Astrocyte (in vitro differentiated cells and primary cell): ENCODE data around the gene TRABD2A. TPM values are rescaled to one million over a fixed set of nuclear protein-coding genes. Genes with fewer than 3 reads are reported as not detected.

Source experiments
- DNase-seq: peaks from one replicate; pipeline ENCODE4 v3.0.0-alpha.2; 2010; ENCODE audit warnings: low read depth
- FAIRE-seq: peaks from 2 replicates; lab custom pipeline; 2011; peaks lifted over from hg19 to GRCh38; lab: Jason Lieb, UNC
- H2AFZ ChIP-seq: 2 replicates; pipeline ENCODE4 v1.6.0; 2012; ENCODE audit warnings: low read depth, low read length, inconsistent platforms
- H3K27ac ChIP-seq: 2 replicates; pipeline ENCODE4 v1.5.1; 2011; ENCODE audit warnings: low read depth, low read length, inconsistent platforms
- H3K27me3 ChIP-seq: 2 replicates; pipeline ENCODE4 v1.6.0; 2011; ENCODE audit warnings: low read length, inconsistent platforms; ENCODE audit not compliant: insufficient read depth
- H3K36me3 ChIP-seq: 2 replicates; pipeline ENCODE4 v1.5.1; 2011; ENCODE audit warnings: low read length, inconsistent platforms; ENCODE audit not compliant: insufficient read depth
- H3K4me1 ChIP-seq: 2 replicates; pipeline ENCODE4 v1.5.1; 2011; ENCODE audit warnings: low read length, inconsistent platforms; ENCODE audit not compliant: insufficient read depth
- H3K4me2 ChIP-seq: 2 replicates; pipeline ENCODE4 v1.6.0; 2012; ENCODE audit warnings: low read length, inconsistent platforms
- H3K4me3 ChIP-seq: 2 replicates; pipeline ENCODE4 v1.5.1; 2011; ENCODE audit warnings: low read depth, mild to moderate bottlenecking, low read length, inconsistent platforms; ENCODE audit not compliant: insufficient read depth
- H3K79me2 ChIP-seq: 2 replicates; pipeline ENCODE4 v1.6.0; 2012; ENCODE audit warnings: mild to moderate bottlenecking, low read length, inconsistent platforms; ENCODE audit not compliant: insufficient read depth
- H3K9ac ChIP-seq: 2 replicates; pipeline ENCODE4 v1.6.0; 2012; ENCODE audit warnings: mild to moderate bottlenecking, low read length, inconsistent platforms
- H3K9me3 ChIP-seq: 2 replicates; pipeline ENCODE4 v1.5.1; 2012; ENCODE audit warnings: low read depth, mild to moderate bottlenecking, low read length, inconsistent platforms; ENCODE audit not compliant: insufficient read depth
- H4K20me1 ChIP-seq: 2 replicates; pipeline ENCODE4 v1.6.0; 2012; ENCODE audit warnings: low read length, inconsistent platforms; ENCODE audit not compliant: insufficient read depth
- H3K27ac Mint-ChIP-seq: one replicate; pipeline ENCODE4 v1.8.0; 2021; ENCODE audit warnings: mild to moderate bottlenecking, mixed read lengths; ENCODE audit not compliant: unreplicated experiment
- H3K27me3 Mint-ChIP-seq: one replicate; pipeline ENCODE4 v1.8.0; 2021; ENCODE audit warnings: low read depth, mixed read lengths; ENCODE audit not compliant: unreplicated experiment
- H3K36me3 Mint-ChIP-seq: one replicate; pipeline ENCODE4 v1.8.0; 2021; ENCODE audit warnings: low read depth, mixed read lengths; ENCODE audit not compliant: unreplicated experiment
- H3K4me1 Mint-ChIP-seq: one replicate; pipeline ENCODE4 v1.8.0; 2021; ENCODE audit warnings: low read depth, mixed read lengths; ENCODE audit not compliant: unreplicated experiment
- H3K4me3 Mint-ChIP-seq: one replicate; pipeline ENCODE4 v1.8.0; 2021; ENCODE audit warnings: mild to moderate bottlenecking, moderate library complexity, mixed read lengths; ENCODE audit not compliant: unreplicated experiment
- H3K9me3 Mint-ChIP-seq: one replicate; pipeline ENCODE4 v1.8.0; 2021; ENCODE audit warnings: mild to moderate bottlenecking, mixed read lengths; ENCODE audit not compliant: unreplicated experiment
- CTCF ChIP-seq: IDR thresholded peaks from 2 replicates; pipeline ENCODE4 v1.5.1; 2011; ENCODE audit warnings: low read depth, mild to moderate bottlenecking, inconsistent platforms, low read length, moderate library complexity; ENCODE audit not compliant: insufficient read depth
- EZH2 ChIP-seq: IDR thresholded peaks from 2 replicates; pipeline ENCODE4 v1.6.1; 2012; ENCODE audit warnings: mild to moderate bottlenecking, low read length, inconsistent platforms; ENCODE audit not compliant: insufficient read depth
- total RNA-seq: library from RNA; stranded (reverse); gene quantifications from 2 replicates; pipeline ENCODE4 v1.2.1, GENCODE V29; 2021

The TRABD2A gene
- total RNA-seq, 1 donor from 2014 or later: 2.6 TPM

- Mint-ChIP-seq H3K4me1 (peaks cover 2% of the 10 kb centered on the region), H3K27me3 (peaks cover 28% of the 10 kb centered on the region), H3K27ac (no peak overlapping the region), H3K4me3 (no peak overlapping the region), H3K9me3 (no peaks in the 10 kb centered on the region), H3K36me3 (no peaks in the 10 kb centered on the region)
- no peak overlapping the region for H2AFZ ChIP-seq
- FAIRE-seq: no peak
- H3K27me3 ChIP-seq: peaks cover 2% of the 10 kb centered on the region
- peak; percentile 28 for TF ChIP-seq CTCF
- no peak for TF ChIP-seq EZH2
- no peak overlapping the region for H3K4me3 ChIP-seq
- H3K9ac ChIP-seq: no peak overlapping the region
- H3K79me2 ChIP-seq: no peaks in the 10 kb centered on the region
- DNase-seq: no peak
- H3K4me2 ChIP-seq: no peak overlapping the region
- no peaks in the 10 kb centered on the region for H3K36me3 ChIP-seq
- no peaks in the 10 kb centered on the region for H3K9me3 ChIP-seq
- H4K20me1 ChIP-seq: no peaks in the 10 kb centered on the region
- H3K4me1 ChIP-seq: no peaks in the 10 kb centered on the region
- no peak overlapping the region for H3K27ac ChIP-seq
Observed at GRCh38 chr2:84865181-84865783, 15.6 kb downstream of the TRABD2A start.

- H3K27me3 Mint-ChIP-seq: peaks cover 36% of the 10 kb centered on the region
- H3K4me3 ChIP-seq: no peak overlapping the region
- no peak overlapping the region for H3K27ac ChIP-seq
- H3K4me3 Mint-ChIP-seq: no peak overlapping the region
- no peak overlapping the region for H3K4me2 ChIP-seq
- H3K9me3 ChIP-seq: no peaks in the 10 kb centered on the region
- H3K9ac ChIP-seq: no peak overlapping the region
- no peaks in the 10 kb centered on the region for H3K36me3 Mint-ChIP-seq
- H3K27me3 ChIP-seq: peaks cover 4% of the 10 kb centered on the region
- H3K27ac Mint-ChIP-seq: no peak overlapping the region
- FAIRE-seq (no peak), DNase-seq (no peak)
- H3K9me3 Mint-ChIP-seq: no peaks in the 10 kb centered on the region
- H4K20me1 ChIP-seq: no peaks in the 10 kb centered on the region
- no peaks in the 10 kb centered on the region for H3K36me3 ChIP-seq
- no peak overlapping the region for H2AFZ ChIP-seq
- no peak for TF ChIP-seq EZH2
- TF ChIP-seq CTCF: no peak
- H3K4me1 Mint-ChIP-seq: peaks cover 2% of the 10 kb centered on the region
- H3K79me2 ChIP-seq: no peaks in the 10 kb centered on the region
- H3K4me1 ChIP-seq: no peaks in the 10 kb centered on the region
Observed at GRCh38 chr2:84862006-84862405, 18.9 kb downstream of the TRABD2A start.

- no peak overlapping the region for H3K4me2 ChIP-seq
- FAIRE-seq (no peak), DNase-seq (no peak)
- Mint-ChIP-seq H3K4me1 (peaks cover 2% of the 10 kb centered on the region), H3K36me3 (peaks cover 1% of the 10 kb centered on the region), H3K4me3 (no peak overlapping the region), H3K27me3 (peaks cover 37% of the 10 kb centered on the region), H3K9me3 (peaks cover 1% of the 10 kb centered on the region), H3K27ac (no peak overlapping the region)
- no peaks in the 10 kb centered on the region for H3K36me3 ChIP-seq
- H2AFZ ChIP-seq: no peak overlapping the region
- H3K9ac ChIP-seq: no peak overlapping the region
- peaks cover 4% of the 10 kb centered on the region for H3K27me3 ChIP-seq
- TF ChIP-seq CTCF (no peak), EZH2 (no peak)
- no peaks in the 10 kb centered on the region for H4K20me1 ChIP-seq
- no peak overlapping the region for H3K4me3 ChIP-seq
- no peaks in the 10 kb centered on the region for H3K79me2 ChIP-seq
- H3K4me1 ChIP-seq: no peaks in the 10 kb centered on the region
- H3K27ac ChIP-seq: no peak overlapping the region
- H3K9me3 ChIP-seq: no peaks in the 10 kb centered on the region
Observed at GRCh38 chr2:84861539-84861938, 19.3 kb downstream of the TRABD2A start.
